Astrocyte of the cerebellum (primary cell): ENCODE data around the gene JUNB.

Experiments
- DNase-seq: peaks from one replicate; pipeline ENCODE4 v3.0.0-alpha.2; 2011; ENCODE audit warnings: low read depth
- H3K4me3 ChIP-seq: 2 replicates; pipeline ENCODE4 v1.5.1; 2011; ENCODE audit warnings: mild to moderate bottlenecking, low read depth, low read length, moderate library complexity
- in situ Hi-C: cut with HindIII; loops from 2 replicates; pipeline ENCODE4 v1.10.0; 2017; ENCODE audit warnings: low sequenced_read_pairs
- TF ChIP-seq, protein P1 (sequence below): IDR thresholded peaks from 2 replicates; pipeline ENCODE4 v1.5.1; 2012; ENCODE audit warnings: low read length, low read depth, moderate library complexity, mild to moderate bottlenecking; ENCODE audit errors: missing control alignments

JUNB gene

DNA sequence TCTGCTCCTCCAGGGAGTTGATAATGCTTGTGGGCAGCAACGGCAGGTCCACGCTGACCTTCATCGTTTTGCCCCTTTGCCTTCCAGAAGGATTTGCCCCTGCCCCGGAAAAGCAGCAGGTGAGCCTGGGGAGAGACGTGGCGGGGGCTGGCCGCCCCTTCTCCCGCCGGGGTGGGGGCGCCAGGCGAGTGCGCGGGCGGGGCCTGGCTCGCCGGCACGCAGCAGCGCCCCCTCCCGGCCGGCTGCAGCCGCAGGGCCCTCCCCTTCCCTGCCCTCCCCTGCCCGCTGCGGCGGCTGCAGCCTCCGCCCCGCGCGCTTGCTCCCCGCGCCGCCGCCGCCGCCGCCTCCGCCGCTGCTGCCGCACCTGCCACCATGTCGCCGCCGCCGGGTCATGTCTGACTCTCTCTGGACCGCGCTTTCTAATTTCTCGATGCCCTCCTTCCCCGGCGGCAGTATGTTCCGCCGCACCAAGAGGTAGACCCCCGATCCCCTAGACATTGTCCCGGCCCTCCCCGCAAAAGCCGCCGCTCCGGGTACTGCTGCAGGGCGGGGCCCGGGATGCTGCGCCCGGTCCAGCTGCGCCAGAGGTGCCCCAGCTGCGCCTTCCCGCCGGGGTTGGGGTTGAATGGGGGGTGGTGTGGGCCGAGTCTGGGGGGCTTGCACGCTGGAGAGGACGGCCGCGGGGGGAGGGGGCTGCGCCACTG lies 47.0 kb downstream of the JUNB start, which contains the start of gene MAST1:
Gene MAST1 (plus strand): TSS at position 334 of the 704 bp plus-strand sequence. CDS start 58 bp downstream, at position 392.
- no peak for DNase-seq
- TF ChIP-seq, protein P1, sequence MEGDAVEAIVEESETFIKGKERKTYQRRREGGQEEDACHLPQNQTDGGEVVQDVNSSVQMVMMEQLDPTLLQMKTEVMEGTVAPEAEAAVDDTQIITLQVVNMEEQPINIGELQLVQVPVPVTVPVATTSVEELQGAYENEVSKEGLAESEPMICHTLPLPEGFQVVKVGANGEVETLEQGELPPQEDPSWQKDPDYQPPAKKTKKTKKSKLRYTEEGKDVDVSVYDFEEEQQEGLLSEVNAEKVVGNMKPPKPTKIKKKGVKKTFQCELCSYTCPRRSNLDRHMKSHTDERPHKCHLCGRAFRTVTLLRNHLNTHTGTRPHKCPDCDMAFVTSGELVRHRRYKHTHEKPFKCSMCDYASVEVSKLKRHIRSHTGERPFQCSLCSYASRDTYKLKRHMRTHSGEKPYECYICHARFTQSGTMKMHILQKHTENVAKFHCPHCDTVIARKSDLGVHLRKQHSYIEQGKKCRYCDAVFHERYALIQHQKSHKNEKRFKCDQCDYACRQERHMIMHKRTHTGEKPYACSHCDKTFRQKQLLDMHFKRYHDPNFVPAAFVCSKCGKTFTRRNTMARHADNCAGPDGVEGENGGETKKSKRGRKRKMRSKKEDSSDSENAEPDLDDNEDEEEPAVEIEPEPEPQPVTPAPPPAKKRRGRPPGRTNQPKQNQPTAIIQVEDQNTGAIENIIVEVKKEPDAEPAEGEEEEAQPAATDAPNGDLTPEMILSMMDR: no peak
- peak within 1 kb of the TSS; percentile 22 for H3K4me3 ChIP-seq
- in situ Hi-C loops: no loop called here

DNA sequence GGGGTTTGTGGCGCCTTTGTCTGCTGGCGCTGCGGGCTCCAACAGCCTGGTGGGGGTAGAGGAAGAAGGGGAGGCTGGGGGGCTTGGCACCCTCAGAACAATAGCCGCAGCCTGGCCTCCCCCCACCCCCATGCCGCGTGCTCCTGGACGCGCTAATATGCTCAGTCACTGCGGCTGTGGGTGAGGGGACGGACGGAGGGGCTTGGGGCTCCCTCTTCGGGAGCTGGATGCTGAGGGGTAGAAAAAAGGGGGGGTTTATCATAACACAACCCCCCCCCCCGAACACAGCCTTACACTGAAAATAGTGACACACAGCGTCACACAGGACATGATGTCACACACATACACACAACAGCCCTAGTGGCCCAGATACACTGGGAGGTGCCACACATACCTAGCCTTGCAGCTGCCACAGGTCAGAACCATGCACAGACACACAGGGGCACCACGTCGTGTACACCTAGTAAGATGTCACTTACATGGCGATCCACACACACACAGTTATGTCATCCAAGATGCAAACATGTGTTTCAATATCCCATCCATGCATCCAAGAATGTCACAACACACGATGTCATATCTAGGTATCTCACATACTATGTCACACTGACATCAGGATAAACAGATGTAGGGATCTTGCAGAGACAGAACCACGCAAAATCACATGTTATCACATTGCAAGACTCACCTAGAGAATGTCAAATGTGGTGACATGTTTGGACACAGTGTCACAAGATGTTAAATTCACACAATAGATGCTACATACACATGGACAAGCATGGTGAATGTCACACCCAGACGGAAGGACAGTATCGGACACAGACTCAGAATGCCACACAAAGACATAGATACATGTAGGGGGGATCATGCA lies 47.8 kb downstream of the JUNB start:
- TF ChIP-seq, protein P1: no peak
- H3K4me3 ChIP-seq: no peak overlapping the region
- in situ Hi-C loops: no loop called here
- DNase-seq: no peak

DNA sequence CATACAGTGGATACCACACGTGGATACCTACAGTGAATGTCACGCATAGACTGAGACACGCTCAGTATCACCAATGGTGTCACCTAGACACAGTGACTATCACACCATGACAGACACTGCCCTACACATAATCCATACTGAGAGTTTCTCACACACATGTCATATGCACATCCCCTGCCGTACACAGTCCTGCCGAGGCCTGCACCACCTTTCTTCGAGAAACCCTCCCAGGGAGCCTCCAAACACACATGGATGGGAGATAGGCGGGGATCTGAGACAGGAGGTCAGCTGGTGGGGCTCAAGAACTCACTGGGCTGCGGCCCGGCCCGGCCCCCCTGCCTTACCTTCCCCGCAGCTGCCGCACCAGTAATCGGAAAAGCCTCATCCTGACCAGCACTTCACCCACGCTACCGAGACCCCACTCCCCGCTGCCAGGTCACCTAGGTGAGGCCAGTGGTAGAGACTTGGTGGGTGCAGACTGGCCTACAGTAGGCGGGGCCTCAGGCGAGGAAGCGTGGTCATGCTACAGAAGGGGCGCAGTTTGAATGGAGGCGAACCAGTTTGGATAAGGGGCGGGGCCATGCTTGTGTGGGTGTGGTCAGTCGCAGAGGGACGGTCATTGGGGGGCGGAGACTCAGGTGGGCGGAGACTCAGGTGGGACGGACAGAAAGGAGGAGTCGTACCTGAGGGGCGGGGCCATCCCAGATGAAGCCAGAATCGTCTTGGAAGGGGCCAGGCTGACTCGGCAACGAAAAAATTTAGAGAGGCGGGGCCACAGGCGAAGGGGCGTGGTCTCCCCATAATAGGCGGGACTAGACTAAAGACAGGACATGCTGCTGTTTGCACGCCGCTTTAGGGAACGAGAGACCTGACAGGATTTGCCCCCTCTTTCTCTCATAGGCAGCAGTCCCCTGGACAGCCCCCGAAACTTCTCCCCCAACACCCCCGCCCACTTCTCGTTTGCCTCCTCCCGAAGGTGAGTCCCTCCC lies 49.1 kb downstream of the JUNB start:
- DNase-seq: no peak
- peak overlapping the region; percentile 21 for H3K4me3 ChIP-seq
- TF ChIP-seq, protein P1: no peak
- in situ Hi-C loops: no loop called here

DNA sequence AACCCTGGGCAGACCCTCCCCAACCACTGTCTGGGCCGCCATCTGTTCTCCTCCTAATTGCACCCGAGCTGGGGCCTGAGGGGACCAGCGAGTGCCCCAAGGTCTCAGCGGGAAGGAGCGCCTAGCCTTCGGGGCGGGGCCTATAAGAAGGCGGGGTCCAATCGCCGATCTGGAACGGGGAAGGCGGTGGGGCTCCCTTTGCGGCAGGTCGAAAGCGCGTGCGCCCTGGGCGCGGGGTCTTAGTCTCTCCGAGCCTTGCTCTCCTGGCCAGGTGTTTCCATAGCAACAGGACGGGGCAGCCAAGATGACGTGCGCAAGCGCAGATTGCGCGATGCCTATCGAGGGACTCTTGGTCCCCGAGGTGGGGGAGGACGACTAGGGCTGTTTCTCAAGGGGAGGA lies 49.8 kb downstream of the JUNB start:
- in situ Hi-C loops: no loop called here
- H3K4me3 ChIP-seq: peak overlapping the region; percentile 21
- DNase-seq: no peak
- TF ChIP-seq, protein P1: no peak

DNA sequence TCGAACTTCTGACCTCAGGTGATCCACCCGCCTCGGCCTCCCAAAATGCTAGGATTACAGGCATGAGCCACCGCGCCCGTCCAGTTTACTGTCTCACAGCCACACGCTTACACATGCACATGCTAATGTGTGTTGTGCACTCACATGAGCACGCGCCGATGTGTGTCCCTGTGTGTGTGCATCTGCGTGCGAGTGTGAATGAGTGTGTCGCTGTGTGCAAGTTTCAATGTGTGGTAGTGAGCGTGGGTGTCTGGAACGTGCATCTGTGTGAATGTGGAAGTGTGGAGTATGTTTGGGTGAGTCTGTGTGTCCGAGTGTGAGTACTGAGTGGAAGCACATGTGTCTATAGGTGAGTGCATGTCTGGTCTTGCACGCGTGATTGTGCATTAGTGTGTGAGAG lies 51.2 kb downstream of the JUNB start:
- DNase-seq: no peak
- in situ Hi-C loops: no loop called here
- TF ChIP-seq, protein P1: no peak
- H3K4me3 ChIP-seq: no peak overlapping the region
